Neural progenitor cell (in vitro differentiated cells): ENCODE measurements around the gene GBP3.

Experiments used
- CTCF ChIP-seq: fragments of 200-600 bp; sonication (generic); IDR thresholded peaks from 2 replicates; pipeline ENCODE4 v1.5.1; 2017; ENCODE audit warnings: antibody characterized with exemption, mild to moderate bottlenecking
- EZH2 ChIP-seq: fragments of 200-600 bp; sonication (generic); IDR thresholded peaks from 2 replicates; pipeline ENCODE4 v1.6.1; 2017; ENCODE audit warnings: antibody characterized with exemption, mild to moderate bottlenecking, moderate library complexity
- EZH2phosphoT487 ChIP-seq: fragments of 200-600 bp; sonication (generic); IDR thresholded peaks from 2 replicates; pipeline ENCODE4 v1.6.1; 2017; ENCODE audit warnings: antibody characterized with exemption

- TF ChIP-seq CTCF (peak; percentile 70), EZH2 (no peak), EZH2phosphoT487 (no peak)
Observed at GRCh38 chr1:88973520-88974137, 49.0 kb downstream of the GBP3 start.
